HL-60 (cell line): ENCODE data around the gene S1PR5.

Experiments used
- CTCF ChIP-seq: IDR thresholded peaks from one replicate; pipeline ENCODE4 v1.5.1; 2011; ENCODE audit warnings: low read length, control low read depth, inconsistent platforms; ENCODE audit not compliant: insufficient read depth
- POLR2AphosphoS5 ChIP-seq: IDR thresholded peaks from 2 replicates; pipeline ENCODE4 v1.6.1; 2012; ENCODE audit warnings: low read depth
- SPI1 ChIP-seq: IDR thresholded peaks from 2 replicates; pipeline ENCODE4 v1.6.1; 2012; ENCODE audit warnings: low read depth, mild to moderate bottlenecking, borderline replicate concordance

GRCh38 chr19:10503002-10503789 lies 14.1 kb downstream of the S1PR5 start, which contains the start of gene KEAP1:
- no peak for TF ChIP-seq CTCF
- TF ChIP-seq POLR2AphosphoS5: no peak; the same call in 1 of the 2 replicates
- TF ChIP-seq SPI1: no peak
